PC-3 (cell line): ENCODE results near the gene ANKS4B.

ENCODE experiments used
- CTCF ChIP-seq: fragments of 300-600 bp; sonication (generic); conservative IDR thresholded peaks from 2 replicates; pipeline ENCODE4 v1.5.1; 2017; ENCODE audit warnings: antibody characterized with exemption, low read depth, mild to moderate bottlenecking, low read length
- EZH2 ChIP-seq: fragments of 300-600 bp; sonication (generic); IDR thresholded peaks from one replicate; pipeline ENCODE4 v1.6.1; 2017; ENCODE audit warnings: antibody characterized with exemption, mild to moderate bottlenecking, low read length; ENCODE audit not compliant: unreplicated experiment

DNA sequence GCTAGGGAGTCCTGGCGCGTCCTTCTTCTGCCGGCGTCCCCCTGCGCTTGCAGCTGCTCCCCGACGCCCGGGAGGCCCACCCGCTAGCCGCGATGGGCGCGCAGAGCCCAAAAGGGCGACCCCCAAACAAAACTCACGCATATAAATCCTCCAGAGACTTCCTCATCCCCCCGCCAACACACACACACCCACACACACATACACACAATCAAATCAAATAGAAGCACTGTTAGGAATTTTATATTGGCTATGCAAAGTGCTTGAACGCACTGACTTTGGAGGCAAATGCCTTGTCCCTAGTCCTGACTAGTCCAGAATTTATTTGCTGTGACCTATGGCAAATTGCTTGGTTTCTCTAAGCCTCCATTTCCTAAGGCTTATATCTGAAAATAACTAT is 68.4 kb downstream of the ANKS4B start:
- TF ChIP-seq CTCF (no peak), EZH2 (no peak)
